Suprapubic skin (tissue), 4 donors: ENCODE data around the gene SYT5. TPM values are rescaled to one million over a fixed set of nuclear protein-coding genes. Genes with fewer than 3 reads are reported as not detected.

Experiments used
- DNase-seq, 2 donors: peaks; one replicate each; pipeline ENCODE4 v3.0.0-alpha.2; 2019; ENCODE audit warnings: low spot score in 2 of 2
- H3K27ac ChIP-seq: fragments of 200-600 bp; sonication (generic); one replicate; pipeline ENCODE4 v1.5.1; 2019
- H3K27me3 ChIP-seq: fragments of 200-600 bp; sonication (generic); one replicate; pipeline ENCODE4 v1.5.1; 2019
- H3K36me3 ChIP-seq: fragments of 200-600 bp; sonication (generic); one replicate; pipeline ENCODE4 v1.5.1; 2019
- H3K4me1 ChIP-seq: fragments of 200-600 bp; sonication (generic); one replicate; pipeline ENCODE4 v1.5.1; 2019
- H3K4me3 ChIP-seq: fragments of 200-600 bp; sonication (generic); one replicate; pipeline ENCODE4 v1.5.1; 2019; ENCODE audit warnings: mild to moderate bottlenecking
- H3K9me3 ChIP-seq: fragments of 200-600 bp; sonication (generic); one replicate; pipeline ENCODE4 v1.5.1; 2019
- EP300 ChIP-seq: sonication (generic); formaldehyde crosslinking; IDR thresholded peaks from one replicate; pipeline ENCODE4 v1.6.1; 2017; ENCODE audit warnings: antibody characterized with exemption
- POLR2A ChIP-seq, 2 donors: fragments of 450-650 bp; IDR thresholded peaks; one replicate each; pipeline ENCODE4 v1.6.1; 2017; ENCODE audit warnings: antibody characterized with exemption in 2 of 2, mild to moderate bottlenecking in 2 of 2, moderate library complexity in 2 of 2
- POLR2AphosphoS5 ChIP-seq, 3 donors: sonication (generic); formaldehyde crosslinking; IDR thresholded peaks; one replicate each; pipeline ENCODE4 v1.6.1; 2017; ENCODE audit warnings: antibody characterized with exemption in 3 of 3
- WGBS: methylation state at CpG from one replicate; pipeline ENCODE4 v1.1.5; 2018; 5-methylcytosine and 5-hydroxymethylcytosine counted together
- total RNA-seq, 4 donors: library from RNA; depleted of rRNA; stranded (reverse); fragments of >200 nt; gene quantifications; one replicate each; pipeline ENCODE4 v1.1.0, GENCODE V29; 2016
- TF ChIP-seq, protein P1 (sequence below), 2 donors: fragments of 200-600 bp in 1 of 2; fragments of 450-650 bp in 1 of 2; sonication (generic) in 1 of 2; IDR thresholded peaks; one replicate each; pipeline ENCODE4 v1.5.1; 2016 to 2019; ENCODE audit warnings: antibody characterized with exemption in 2 of 2, mild to moderate bottlenecking in 1 of 2, moderate library complexity in 1 of 2

The SYT5 gene
- 1 to 10 TPM in 3 of 4 donors, not detected in 1; 1.1 to 7.8 (median 6.8) TPM for total RNA-seq

DNA sequence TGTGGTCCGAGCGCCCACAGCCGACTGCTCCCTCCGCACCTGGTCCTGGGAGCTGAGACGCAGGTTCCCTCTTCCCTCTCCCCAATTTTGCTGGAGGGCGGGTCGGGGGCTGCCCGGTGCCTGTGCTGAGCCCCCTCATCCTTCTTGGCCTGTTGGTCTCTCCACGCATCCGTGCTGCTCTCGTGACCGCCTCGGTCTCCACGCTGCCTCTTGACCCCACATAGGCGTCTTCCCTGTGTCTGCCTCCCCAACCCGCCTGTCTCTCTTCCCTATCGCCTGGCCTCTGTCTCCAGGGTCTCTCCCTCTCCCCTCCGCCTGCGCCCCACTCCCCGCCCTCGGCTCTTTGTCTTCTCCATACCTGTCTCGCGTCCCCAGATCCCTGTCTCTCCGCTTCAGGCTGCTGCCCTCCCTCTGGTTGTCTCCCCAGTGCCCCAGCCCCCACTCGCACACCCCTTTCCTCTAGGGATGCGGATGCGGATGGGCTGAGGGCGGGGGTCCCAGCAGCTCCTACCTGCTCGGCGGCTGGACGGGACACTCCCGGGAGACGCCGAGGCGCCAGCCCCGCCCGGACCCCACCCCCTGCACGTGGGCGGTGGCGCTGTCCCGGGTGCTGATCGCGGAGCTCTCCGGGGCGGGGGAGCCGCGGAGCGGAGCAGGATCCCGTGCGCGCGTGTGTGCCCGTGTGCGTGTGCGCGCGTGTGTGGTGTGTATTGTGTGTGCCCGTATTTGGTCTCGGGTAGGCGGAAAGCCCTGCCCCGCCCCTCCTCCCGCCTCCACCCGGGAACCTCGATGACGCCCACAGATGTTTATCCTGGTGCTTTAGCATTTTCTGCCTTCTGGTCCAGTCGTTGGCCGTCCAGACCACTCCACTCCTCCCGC lies at the start of gene SYT5:
Gene SYT5, minus strand, starts transcription at position 684 of the 879 bp plus-strand sequence. CDS start 1,248 bp downstream, outside the sequence.
- Histone ChIP-seq H3K9me3 (no peaks in the 10 kb centered on the region), H3K27ac (no peak within 1 kb of the TSS), H3K36me3 (no peaks in the 10 kb centered on the region), H3K27me3 (peaks cover 90% of the 10 kb centered on the region), H3K4me3 (peak within 1 kb of the TSS; percentile 22), H3K4me1 (peaks cover 17% of the 10 kb centered on the region)
- WGBS: 1% methylated on average over 49 of the region's 68 CpGs
- DNase-seq: no peak
- TF ChIP-seq POLR2AphosphoS5 (IDR thresholded peaks at IDR 0.05) (no peak), POLR2A (IDR thresholded peaks at IDR 0.05) (no peak), EP300 (no peak)
- TF ChIP-seq, protein P1, sequence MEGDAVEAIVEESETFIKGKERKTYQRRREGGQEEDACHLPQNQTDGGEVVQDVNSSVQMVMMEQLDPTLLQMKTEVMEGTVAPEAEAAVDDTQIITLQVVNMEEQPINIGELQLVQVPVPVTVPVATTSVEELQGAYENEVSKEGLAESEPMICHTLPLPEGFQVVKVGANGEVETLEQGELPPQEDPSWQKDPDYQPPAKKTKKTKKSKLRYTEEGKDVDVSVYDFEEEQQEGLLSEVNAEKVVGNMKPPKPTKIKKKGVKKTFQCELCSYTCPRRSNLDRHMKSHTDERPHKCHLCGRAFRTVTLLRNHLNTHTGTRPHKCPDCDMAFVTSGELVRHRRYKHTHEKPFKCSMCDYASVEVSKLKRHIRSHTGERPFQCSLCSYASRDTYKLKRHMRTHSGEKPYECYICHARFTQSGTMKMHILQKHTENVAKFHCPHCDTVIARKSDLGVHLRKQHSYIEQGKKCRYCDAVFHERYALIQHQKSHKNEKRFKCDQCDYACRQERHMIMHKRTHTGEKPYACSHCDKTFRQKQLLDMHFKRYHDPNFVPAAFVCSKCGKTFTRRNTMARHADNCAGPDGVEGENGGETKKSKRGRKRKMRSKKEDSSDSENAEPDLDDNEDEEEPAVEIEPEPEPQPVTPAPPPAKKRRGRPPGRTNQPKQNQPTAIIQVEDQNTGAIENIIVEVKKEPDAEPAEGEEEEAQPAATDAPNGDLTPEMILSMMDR (IDR thresholded peaks at IDR 0.05): no peak

DNA sequence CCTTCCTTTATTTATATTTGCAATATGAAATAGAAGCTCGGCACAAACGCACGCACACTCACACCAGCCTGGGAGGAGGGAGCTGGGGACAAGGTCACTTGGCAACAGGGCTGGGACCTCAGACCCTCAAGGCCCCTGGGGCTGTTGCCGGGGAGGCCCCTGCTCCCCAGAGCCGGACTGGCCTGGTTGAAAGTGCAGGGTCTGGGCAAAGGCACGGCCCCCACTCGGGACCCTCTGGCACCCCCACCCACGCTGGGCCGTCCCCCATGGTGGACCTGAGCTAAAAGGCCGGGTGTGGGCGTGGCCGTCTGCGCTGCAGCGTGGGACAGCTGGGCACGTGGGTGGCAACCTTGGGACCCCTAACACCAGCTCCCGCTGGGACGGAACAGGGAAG lies 49.7 kb upstream of the SYT5 start:
- Histone ChIP-seq H3K27me3 (no peaks in the 10 kb centered on the region), H3K4me1 (no peaks in the 10 kb centered on the region), H3K9me3 (no peaks in the 10 kb centered on the region), H3K4me3 (no peak overlapping the region), H3K27ac (no peak overlapping the region), H3K36me3 (peaks cover 82% of the 10 kb centered on the region)
- no peak for DNase-seq
- TF ChIP-seq POLR2A (IDR thresholded peaks at IDR 0.05): no peak
- no peak for TF ChIP-seq EP300
- TF ChIP-seq, protein P1 (IDR thresholded peaks at IDR 0.05): no peak
- no peak for TF ChIP-seq POLR2AphosphoS5 (IDR thresholded peaks at IDR 0.05)
- 94% methylated on average over 17 of the region's 17 CpGs for WGBS

DNA sequence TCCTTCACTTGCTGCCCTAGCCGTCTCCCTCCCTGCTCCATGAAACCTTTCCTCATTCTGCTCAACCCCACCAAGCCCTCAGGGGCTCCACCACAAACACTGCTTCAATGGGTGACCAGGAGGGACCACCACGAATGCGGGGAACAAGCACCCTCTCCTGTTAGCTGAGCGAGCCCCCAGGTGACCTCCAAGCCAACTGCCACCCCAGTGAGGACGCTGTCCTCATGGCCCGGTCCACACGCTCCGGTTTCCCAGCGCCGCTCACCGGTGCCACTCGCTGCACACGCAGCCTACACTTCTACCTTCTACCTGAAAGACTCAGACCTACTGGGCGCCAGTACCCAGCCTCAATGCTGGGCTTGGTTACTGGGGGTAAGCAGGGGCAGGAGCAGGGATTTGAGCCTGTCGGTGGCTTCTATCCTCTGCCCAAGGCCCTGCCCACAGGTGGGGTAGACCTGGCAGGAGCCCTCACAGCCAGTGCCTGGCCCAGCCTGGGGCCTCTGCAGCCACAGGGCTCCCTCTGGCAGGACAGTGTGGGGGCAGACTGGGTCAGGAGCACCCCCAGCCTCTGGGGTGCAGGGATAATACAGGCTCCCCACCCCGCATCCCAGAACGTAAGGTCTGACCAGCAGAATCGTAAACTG lies 49.2 kb upstream of the SYT5 start:
- H3K36me3 ChIP-seq: peaks cover 77% of the 10 kb centered on the region

DNA sequence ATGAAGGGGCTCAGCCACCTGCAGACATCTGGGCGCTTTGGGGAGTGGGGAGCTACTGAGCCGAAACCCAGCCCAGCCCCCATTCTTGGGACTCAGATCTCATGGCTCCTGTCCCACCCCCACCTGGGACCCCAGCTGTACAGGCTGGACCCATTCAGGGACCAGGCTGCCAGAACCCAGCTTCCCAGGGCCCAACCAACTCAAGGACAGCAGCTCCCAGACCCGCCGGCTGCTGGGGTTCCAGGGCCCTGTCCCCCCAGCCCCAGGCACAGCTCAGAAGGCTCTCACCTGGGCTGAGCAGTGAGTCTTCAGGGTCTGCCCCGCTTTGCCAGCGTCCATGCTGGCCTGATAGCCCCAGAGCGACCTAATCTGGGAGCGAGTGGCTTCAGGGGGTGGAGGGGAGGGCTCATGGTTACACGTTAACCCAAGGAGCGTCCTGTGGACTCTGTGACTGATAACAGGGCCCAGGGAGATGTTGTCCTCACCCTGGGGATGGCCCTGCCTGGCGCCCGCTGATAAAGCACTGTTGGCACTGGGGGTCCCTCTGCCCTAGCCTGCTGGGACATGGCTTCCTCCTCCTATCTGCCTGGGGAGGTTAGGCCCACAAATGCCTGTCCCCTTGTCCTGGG lies 48.4 kb upstream of the SYT5 start, which contains the start of gene TMEM86B:
Gene TMEM86B, minus strand, starts transcription at position 361 of the 629 bp plus-strand sequence. Its CDS starts 22 bp downstream, at position 339.
- TF ChIP-seq POLR2A (IDR thresholded peaks at IDR 0.05) (no peak), POLR2AphosphoS5 (IDR thresholded peaks at IDR 0.05) (no peak), EP300 (no peak)
- TF ChIP-seq, protein P1 (IDR thresholded peaks at IDR 0.05): no peak
- 91% methylated on average over 6 of the region's 12 CpGs for WGBS
- H3K27ac ChIP-seq: no peak within 1 kb of the TSS
- peaks cover 72% of the 10 kb centered on the region for H3K36me3 ChIP-seq
- no peaks in the 10 kb centered on the region for H3K27me3 ChIP-seq
- H3K9me3 ChIP-seq: no peaks in the 10 kb centered on the region
- no peaks in the 10 kb centered on the region for H3K4me1 ChIP-seq
- no peak for DNase-seq
- no peak within 1 kb of the TSS for H3K4me3 ChIP-seq

More for the DNA sequence above, 49.2 kb upstream of the SYT5 start:
- H3K9me3 ChIP-seq: no peaks in the 10 kb centered on the region
- no peaks in the 10 kb centered on the region for H3K27me3 ChIP-seq
- no peaks in the 10 kb centered on the region for H3K4me1 ChIP-seq
- no peak for DNase-seq
- 90% methylated on average over 18 of the region's 18 CpGs for WGBS
- TF ChIP-seq POLR2AphosphoS5 (IDR thresholded peaks at IDR 0.05): no peak
- TF ChIP-seq POLR2A (IDR thresholded peaks at IDR 0.05): no peak
- TF ChIP-seq, protein P1 (IDR thresholded peaks at IDR 0.05): no peak
- no peak for TF ChIP-seq EP300
- no peak overlapping the region for H3K27ac ChIP-seq
- H3K4me3 ChIP-seq: no peak overlapping the region
